K562 (cell line): ENCODE results near the gene AIG1. TPM values are rescaled to one million over a fixed set of nuclear protein-coding genes. Genes with fewer than 3 reads are reported as not detected.

ENCODE experiments used
- ARID1B ChIP-seq: fragments of 450-650 bp; IDR thresholded peaks from 2 replicates; pipeline ENCODE4 v1.6.1; 2016; ENCODE audit warnings: antibody characterized with exemption, mild to moderate bottlenecking, inconsistent platforms
- CREM ChIP-seq: IDR thresholded peaks from 2 replicates; pipeline ENCODE4 v1.6.1; 2014; ENCODE audit warnings: antibody characterized with exemption, low read depth
- HCFC1 ChIP-seq: IDR thresholded peaks from 2 replicates; pipeline ENCODE4 v1.6.1; 2012; ENCODE audit warnings: low read depth, low read length, improper control_type of control experiment
- HEY1 ChIP-seq: fragments of 250-450 bp; sonication (Bioruptor Pico); IDR thresholded peaks from 2 replicates; pipeline ENCODE4 v1.5.0; 2020; ENCODE audit warnings: mild to moderate bottlenecking, moderate library complexity, borderline replicate concordance
- JUND ChIP-seq, 2 experiments: IDR thresholded peaks; 2 replicates in 1 of 2; 3 replicates in 1 of 2; pipeline ENCODE4 v1.6.1; 2011; ENCODE audit warnings: borderline replicate concordance in 2 of 2, low read depth in 2 of 2, low read length in 2 of 2, improper control_type of control experiment in 1 of 2, missing biosample characterization in 1 of 2, missing genetic modification characterization in 1 of 2, missing genetic modification reagents in 1 of 2
- MTA3 ChIP-seq: fragments of 450-650 bp; formaldehyde crosslinking; IDR thresholded peaks from 2 replicates; pipeline ENCODE4 v1.6.1; 2017; ENCODE audit warnings: mild to moderate bottlenecking, borderline replicate concordance
- PPARD ChIP-seq: fragments of 250-450 bp; sonication (Bioruptor Pico); IDR thresholded peaks from 2 replicates; pipeline ENCODE4 v1.8.0; 2022; ENCODE audit warnings: inconsistent platforms, mild to moderate bottlenecking, moderate library complexity
- RUNX1 ChIP-seq: sonication (generic); IDR thresholded peaks from 2 replicates; pipeline ENCODE4 v1.6.1; 2016; ENCODE audit warnings: antibody characterized with exemption, low read depth
- SMAD4 ChIP-seq: fragments of 250-450 bp; sonication (Bioruptor Pico); conservative IDR thresholded peaks from 2 replicates; pipeline ENCODE4 v1.8.0; 2021; ENCODE audit warnings: inconsistent platforms, mild to moderate bottlenecking, moderate library complexity
- TAF1 ChIP-seq: IDR thresholded peaks from 2 replicates; pipeline ENCODE4 v1.6.1; 2011; ENCODE audit warnings: mild to moderate bottlenecking, low read length, moderate library complexity; ENCODE audit not compliant: insufficient read depth, control insufficient read depth, severe bottlenecking; ENCODE audit errors: extremely low read depth
- TCF7 ChIP-seq: sonication (generic); IDR thresholded peaks from 2 replicates; pipeline ENCODE4 v1.6.1; 2016; ENCODE audit warnings: antibody characterized with exemption, borderline replicate concordance
- TOE1 ChIP-seq, 2 experiments: fragments of 450-650 bp in 1 of 2; sonication (generic) in 1 of 2; formaldehyde crosslinking in 1 of 2; IDR thresholded peaks; 2 replicates each; pipeline versions ENCODE4 v1.7.1 to v1.8.0; 2016 to 2022; ENCODE audit warnings: borderline replicate concordance in 2 of 2, mild to moderate bottlenecking in 2 of 2, antibody characterized with exemption in 1 of 2, inconsistent platforms in 1 of 2, low read depth in 1 of 2, missing genetic modification reagents in 1 of 2, moderate library complexity in 1 of 2
- ZFP91 ChIP-seq: sonication (generic); formaldehyde crosslinking; IDR thresholded peaks from 2 replicates; pipeline ENCODE4 v1.8.0; 2022; ENCODE audit warnings: mild to moderate bottlenecking, missing genetic modification reagents
- ZNF184 ChIP-seq: sonication (generic); formaldehyde crosslinking; IDR thresholded peaks from 2 replicates; pipeline ENCODE4 v1.5.0; 2020; ENCODE audit warnings: missing genetic modification reagents
- ZNF316 ChIP-seq: fragments of 450-650 bp; IDR thresholded peaks from 2 replicates; pipeline ENCODE4 v1.6.1; 2016
- ZNF76 ChIP-seq: fragments of 250-450 bp; sonication (Bioruptor Pico); IDR thresholded peaks from 2 replicates; pipeline ENCODE4 v1.4.0; 2020; ENCODE audit warnings: mild to moderate bottlenecking, moderate library complexity, borderline replicate concordance
- polyA plus RNA-seq, 8 experiments: library from polyadenylated mRNA; depleted of rRNA in 4 of 8; stranded (reverse) in 5 of 8; unstranded in 3 of 8; fragments of >200 nt; fragmentation: Nextera tagmentation in 2 of 8; fragmentation: Illumina TruSeq in 1 of 8; extraction: Ambion mirVana in 2 of 8; extraction: Trizol in 1 of 8; gene quantifications; 2 replicates each; pipeline versions ENCODE4 v1.2.1 to v1.2.3, GENCODE V29; 2011 to 2014; ENCODE audit warnings: inconsistent platforms in 1 of 8, missing spikeins in 1 of 8
- total RNA-seq, 7 experiments: library from RNA; depleted of rRNA in 6 of 7; stranded (reverse); fragments of >200 nt in 6 of 7; fragmentation: Illumina TruSeq in 2 of 7; extraction: Trizol in 2 of 7; gene quantifications; 2 replicates each; pipeline versions ENCODE4 v1.2.1 to v1.2.3, GENCODE V29; 2011 to 2021; ENCODE audit warnings: low replicate concordance in 1 of 7
- TF ChIP-seq, protein P1 (sequence below): conservative IDR thresholded peaks from 2 replicates; pipeline ENCODE4 v1.6.1; 2011; ENCODE audit warnings: low read depth, mild to moderate bottlenecking, low read length; ENCODE audit not compliant: control insufficient read depth
- TF ChIP-seq, protein P2 (sequence below): sonication (generic); formaldehyde crosslinking; IDR thresholded peaks from 2 replicates; pipeline ENCODE4 v1.8.0; 2022; ENCODE audit warnings: mild to moderate bottlenecking, missing genetic modification reagents
- TF ChIP-seq, protein P3 (sequence below): fragments of 450-650 bp; formaldehyde crosslinking; IDR thresholded peaks from 2 replicates; pipeline ENCODE4 v1.4.0; 2020; ENCODE audit warnings: mild to moderate bottlenecking, mixed read lengths
- TF ChIP-seq, protein P4 (sequence below): sonication (generic); formaldehyde crosslinking; IDR thresholded peaks from 2 replicates; pipeline ENCODE4 v1.8.1; 2023; ENCODE audit warnings: mild to moderate bottlenecking, missing genetic modification reagents

The AIG1 gene
- total and polyA plus RNA-seq, 9 of the 15 experiments (the other 6 are each of a cell fraction or from before 2014, with no cell fraction given), result 74.8 to 333 (median 127) TPM

GRCh38 chr6:143060354-143060805 is 309 bp upstream of the AIG1 start (continued):
- peak; percentile 99 for TF ChIP-seq MTA3
- no peak for TF ChIP-seq HEY1
- peak; percentile 66; the same call in 1 of the 2 replicates for TF ChIP-seq ZFP91 (CRISPR knock-in tag)
- TF ChIP-seq TCF7, result no peak
- TF ChIP-seq TOE1 (IDR thresholded peaks at IDR 0.05; ENCODE audit: borderline replicate concordance), result no peak; the same call in 1 of the 2 replicates
- 0 out of 2 replicates have a peak, but pooled peaks have one; percentile 57 for TF ChIP-seq TOE1 (CRISPR knock-in tag; IDR thresholded peaks at IDR 0.05; ENCODE audit: borderline replicate concordance, low read depth)
- peak; percentile 83; the same call in 1 of the 2 replicates for TF ChIP-seq SMAD4
- no peak for TF ChIP-seq ZNF184 (CRISPR knock-in tag)
- no peak for TF ChIP-seq ZNF76 (CRISPR knock-in tag)
- peak; percentile 67 for TF ChIP-seq TAF1
- TF ChIP-seq, protein P1, sequence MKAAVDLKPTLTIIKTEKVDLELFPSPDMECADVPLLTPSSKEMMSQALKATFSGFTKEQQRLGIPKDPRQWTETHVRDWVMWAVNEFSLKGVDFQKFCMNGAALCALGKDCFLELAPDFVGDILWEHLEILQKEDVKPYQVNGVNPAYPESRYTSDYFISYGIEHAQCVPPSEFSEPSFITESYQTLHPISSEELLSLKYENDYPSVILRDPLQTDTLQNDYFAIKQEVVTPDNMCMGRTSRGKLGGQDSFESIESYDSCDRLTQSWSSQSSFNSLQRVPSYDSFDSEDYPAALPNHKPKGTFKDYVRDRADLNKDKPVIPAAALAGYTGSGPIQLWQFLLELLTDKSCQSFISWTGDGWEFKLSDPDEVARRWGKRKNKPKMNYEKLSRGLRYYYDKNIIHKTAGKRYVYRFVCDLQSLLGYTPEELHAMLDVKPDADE, result no peak
- no peak for TF ChIP-seq PPARD (CRISPR knock-in tag)
- TF ChIP-seq, protein P2, sequence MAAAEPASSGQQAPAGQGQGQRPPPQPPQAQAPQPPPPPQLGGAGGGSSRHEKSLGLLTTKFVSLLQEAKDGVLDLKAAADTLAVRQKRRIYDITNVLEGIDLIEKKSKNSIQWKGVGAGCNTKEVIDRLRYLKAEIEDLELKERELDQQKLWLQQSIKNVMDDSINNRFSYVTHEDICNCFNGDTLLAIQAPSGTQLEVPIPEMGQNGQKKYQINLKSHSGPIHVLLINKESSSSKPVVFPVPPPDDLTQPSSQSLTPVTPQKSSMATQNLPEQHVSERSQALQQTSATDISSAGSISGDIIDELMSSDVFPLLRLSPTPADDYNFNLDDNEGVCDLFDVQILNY (CRISPR knock-in tag), result peak; percentile 90; the same call in 1 of the 2 replicates
- TF ChIP-seq RUNX1, result 0 out of 2 replicates have a peak, but pooled peaks have one; percentile 29
- TF ChIP-seq, protein P3, sequence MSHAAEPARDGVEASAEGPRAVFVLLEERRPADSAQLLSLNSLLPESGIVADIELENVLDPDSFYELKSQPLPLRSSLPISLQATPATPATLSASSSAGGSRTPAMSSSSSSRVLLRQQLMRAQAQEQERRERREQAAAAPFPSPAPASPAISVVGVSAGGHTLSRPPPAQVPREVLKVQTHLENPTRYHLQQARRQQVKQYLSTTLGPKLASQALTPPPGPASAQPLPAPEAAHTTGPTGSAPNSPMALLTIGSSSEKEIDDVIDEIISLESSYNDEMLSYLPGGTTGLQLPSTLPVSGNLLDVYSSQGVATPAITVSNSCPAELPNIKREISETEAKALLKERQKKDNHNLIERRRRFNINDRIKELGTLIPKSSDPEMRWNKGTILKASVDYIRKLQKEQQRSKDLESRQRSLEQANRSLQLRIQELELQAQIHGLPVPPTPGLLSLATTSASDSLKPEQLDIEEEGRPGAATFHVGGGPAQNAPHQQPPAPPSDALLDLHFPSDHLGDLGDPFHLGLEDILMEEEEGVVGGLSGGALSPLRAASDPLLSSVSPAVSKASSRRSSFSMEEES (CRISPR knock-in tag), result no peak
- TF ChIP-seq HCFC1, result peak; percentile 52; the same call in 1 of the 2 replicates
- TF ChIP-seq, protein P4, sequence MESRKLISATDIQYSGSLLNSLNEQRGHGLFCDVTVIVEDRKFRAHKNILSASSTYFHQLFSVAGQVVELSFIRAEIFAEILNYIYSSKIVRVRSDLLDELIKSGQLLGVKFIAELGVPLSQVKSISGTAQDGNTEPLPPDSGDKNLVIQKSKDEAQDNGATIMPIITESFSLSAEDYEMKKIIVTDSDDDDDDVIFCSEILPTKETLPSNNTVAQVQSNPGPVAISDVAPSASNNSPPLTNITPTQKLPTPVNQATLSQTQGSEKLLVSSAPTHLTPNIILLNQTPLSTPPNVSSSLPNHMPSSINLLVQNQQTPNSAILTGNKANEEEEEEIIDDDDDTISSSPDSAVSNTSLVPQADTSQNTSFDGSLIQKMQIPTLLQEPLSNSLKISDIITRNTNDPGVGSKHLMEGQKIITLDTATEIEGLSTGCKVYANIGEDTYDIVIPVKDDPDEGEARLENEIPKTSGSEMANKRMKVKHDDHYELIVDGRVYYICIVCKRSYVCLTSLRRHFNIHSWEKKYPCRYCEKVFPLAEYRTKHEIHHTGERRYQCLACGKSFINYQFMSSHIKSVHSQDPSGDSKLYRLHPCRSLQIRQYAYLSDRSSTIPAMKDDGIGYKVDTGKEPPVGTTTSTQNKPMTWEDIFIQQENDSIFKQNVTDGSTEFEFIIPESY (CRISPR knock-in tag), result peak; percentile 62; the same call in 1 of the 2 replicates
- TF ChIP-seq CREM, result peak; percentile 98
- peak; percentile 41 for TF ChIP-seq ARID1B
- TF ChIP-seq JUND (IDR thresholded peaks at IDR 0.05; ENCODE audit: borderline replicate concordance, low read depth, low read length), result peak; percentile 76
- TF ChIP-seq JUND (tag; IDR thresholded peaks at IDR 0.05; ENCODE audit: borderline replicate concordance, low read depth, low read length), result peak; percentile 66; the same call in 1 of the 3 replicates
- TF ChIP-seq ZNF316, result no peak
